Measurements from ENCODE around the gene NAGS.
"Not testable (repeated sequence)": the region's sequence is repeated elsewhere in the genome, so short reads cannot be mapped to it uniquely, and the experiment has no call there.

The NAGS gene

GRCh38 chr17:43972444-43973212 lies 31.8 kb upstream of the NAGS start:
- not testable (repeated sequence) for H3K4me3 ChIP-seq (ENCODE audit: low read length); H3K9ac ChIP-seq (ENCODE audit: low read length); H2AK5ac ChIP-seq (ENCODE audit: low read length); H3K4ac ChIP-seq (ENCODE audit: low read depth, low read length); H3K23ac ChIP-seq (ENCODE audit: low read length); H3K36me3 ChIP-seq (ENCODE audit: control insufficient read depth, insufficient read depth, low read length); H3K27ac ChIP-seq (ENCODE audit: low read depth, low read length); H2BK5ac ChIP-seq (ENCODE audit: low read length); H3K4me1 ChIP-seq (ENCODE audit: control insufficient read depth, low read depth, low read length); H3K18ac ChIP-seq (ENCODE audit: low read length); H3K79me2 ChIP-seq (ENCODE audit: control insufficient read depth, insufficient read depth, low read length); H3K79me1 ChIP-seq (ENCODE audit: low read length); H3K56ac ChIP-seq (ENCODE audit: low read length); H3K4me2 ChIP-seq (ENCODE audit: low read length); H4K5ac ChIP-seq (ENCODE audit: low read length); H2BK15ac ChIP-seq (replicated peaks; ENCODE audit: low read depth); DNase-seq; H4K8ac ChIP-seq (ENCODE audit: low read depth, low read length); H2BK120ac ChIP-seq (ENCODE audit: low read depth, low read length); H3K27me3 ChIP-seq (ENCODE audit: insufficient read depth, low read length, poor library complexity)
- no CpG with 5 or more reads among the region's 22 CpGs for WGBS (ENCODE audit: extremely low coverage, insufficient coverage, low lambda C conversion rate)

- no peak overlapping the region for H3K9ac ChIP-seq (ENCODE audit: low read length)
- no peak overlapping the region for H4K5ac ChIP-seq (ENCODE audit: low read length)
- H3K79me1 ChIP-seq (ENCODE audit: low read length), result no peaks in the 10 kb centered on the region
- no peak overlapping the region for H2BK15ac ChIP-seq (replicated peaks; ENCODE audit: low read depth)
- no peaks in the 10 kb centered on the region for H3K27me3 ChIP-seq (ENCODE audit: insufficient read depth, low read length, poor library complexity)
- no peaks in the 10 kb centered on the region for H3K4me1 ChIP-seq (ENCODE audit: control insufficient read depth, low read depth, low read length)
- no peak overlapping the region for H3K18ac ChIP-seq (ENCODE audit: low read length)
- no peak for DNase-seq
- WGBS (ENCODE audit: extremely low coverage, insufficient coverage, low lambda C conversion rate), result no CpG with 5 or more reads among the region's 14 CpGs
- H3K4me3 ChIP-seq (ENCODE audit: low read length), result no peak overlapping the region
- no peak overlapping the region for H2BK5ac ChIP-seq (ENCODE audit: low read length)
- no peak overlapping the region for H2BK120ac ChIP-seq (ENCODE audit: low read depth, low read length)
- no peak overlapping the region for H3K23ac ChIP-seq (ENCODE audit: low read length)
- H2AK5ac ChIP-seq (ENCODE audit: low read length), result no peak overlapping the region
- H3K27ac ChIP-seq (ENCODE audit: low read depth, low read length), result no peak overlapping the region
- no peaks in the 10 kb centered on the region for H3K79me2 ChIP-seq (ENCODE audit: control insufficient read depth, insufficient read depth, low read length)
- H3K4me2 ChIP-seq (ENCODE audit: low read length), result no peak overlapping the region
- H3K36me3 ChIP-seq (ENCODE audit: control insufficient read depth, insufficient read depth, low read length), result no peaks in the 10 kb centered on the region
- no peak overlapping the region for H3K56ac ChIP-seq (ENCODE audit: low read length)
- no peak overlapping the region for H3K4ac ChIP-seq (ENCODE audit: low read depth, low read length)
- H4K8ac ChIP-seq (ENCODE audit: low read depth, low read length), result no peak overlapping the region
These were observed 29.8 kb upstream of the NAGS start for GRCh38 chr17:43974382-43975266.

GRCh38 chr17:43975898-43976297 lies 28.5 kb upstream of the NAGS start:
- Histone ChIP-seq H3K79me2 (ENCODE audit: control insufficient read depth, insufficient read depth, low read length) (no peaks in the 10 kb centered on the region), H3K56ac (ENCODE audit: low read length) (no peak overlapping the region), H3K27me3 (ENCODE audit: insufficient read depth, low read length, poor library complexity) (no peaks in the 10 kb centered on the region), H2BK120ac (ENCODE audit: low read depth, low read length) (no peak overlapping the region), H3K9ac (ENCODE audit: low read length) (no peak overlapping the region), H3K4me3 (ENCODE audit: low read length) (no peak overlapping the region), H3K4me2 (ENCODE audit: low read length) (no peak overlapping the region), H3K18ac (ENCODE audit: low read length) (no peak overlapping the region), H3K79me1 (ENCODE audit: low read length) (no peaks in the 10 kb centered on the region), H4K8ac (ENCODE audit: low read depth, low read length) (no peak overlapping the region), H2AK5ac (ENCODE audit: low read length) (no peak overlapping the region), H4K5ac (ENCODE audit: low read length) (no peak overlapping the region), H3K23ac (ENCODE audit: low read length) (no peak overlapping the region), H3K27ac (ENCODE audit: low read depth, low read length) (no peak overlapping the region), H2BK15ac (replicated peaks; ENCODE audit: low read depth) (no peak overlapping the region), H2BK5ac (ENCODE audit: low read length) (no peak overlapping the region), H3K4me1 (ENCODE audit: control insufficient read depth, low read depth, low read length) (no peaks in the 10 kb centered on the region), H3K4ac (ENCODE audit: low read depth, low read length) (no peak overlapping the region), H3K36me3 (ENCODE audit: control insufficient read depth, insufficient read depth, low read length) (no peaks in the 10 kb centered on the region)
- no peak for DNase-seq
- no CpG with 5 or more reads among the region's 27 CpGs for WGBS (ENCODE audit: extremely low coverage, insufficient coverage, low lambda C conversion rate)

DNA sequence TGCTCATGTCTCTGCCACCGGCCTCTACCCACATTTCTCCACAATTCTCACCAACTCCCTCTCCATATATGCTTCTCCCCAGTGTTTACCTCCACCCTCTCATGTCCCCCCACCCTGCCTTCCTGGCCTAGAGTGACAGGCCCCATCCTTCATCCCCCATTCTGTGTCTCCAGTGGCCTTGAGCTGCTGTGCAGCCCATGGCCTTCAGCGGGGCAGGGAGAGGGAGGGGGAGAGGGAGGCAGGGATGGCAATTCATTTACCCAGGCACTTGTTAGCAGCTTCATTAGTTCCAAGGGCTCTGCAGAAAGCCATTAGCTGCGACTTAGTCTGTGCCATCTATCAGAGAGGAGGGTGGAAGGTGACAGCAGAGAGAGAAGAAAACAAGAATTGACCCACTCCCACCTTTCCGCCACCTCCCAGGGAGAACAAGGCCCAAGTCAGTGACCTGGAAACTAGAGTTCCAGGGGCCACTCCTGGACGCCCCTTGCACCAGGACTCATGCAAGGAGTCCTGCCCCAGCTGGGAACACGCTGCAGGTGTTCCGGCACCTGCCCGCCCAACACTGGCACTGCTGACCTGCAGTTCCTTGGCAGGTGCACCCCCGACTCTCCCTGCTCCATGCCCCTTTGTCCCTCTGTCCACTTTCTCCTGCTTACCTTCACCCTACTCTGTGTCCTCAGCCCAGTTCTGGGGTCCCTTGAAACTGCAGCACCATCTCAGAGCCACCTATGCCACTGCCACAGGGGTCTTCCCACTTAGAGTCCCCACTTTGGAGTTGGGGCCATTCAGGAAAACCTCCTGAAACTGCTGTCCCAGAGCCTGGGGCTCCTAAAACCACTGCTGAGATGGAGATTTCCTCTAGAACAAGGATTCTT lies 27.2 kb upstream of the NAGS start:
- H4K8ac ChIP-seq (ENCODE audit: low read depth, low read length), result no peak overlapping the region
- no peaks in the 10 kb centered on the region for H3K79me2 ChIP-seq (ENCODE audit: control insufficient read depth, insufficient read depth, low read length)
- no peak overlapping the region for H3K23ac ChIP-seq (ENCODE audit: low read length)
- H3K18ac ChIP-seq (ENCODE audit: low read length), result no peak overlapping the region
- no CpG with 5 or more reads among the region's 9 CpGs for WGBS (ENCODE audit: extremely low coverage, insufficient coverage, low lambda C conversion rate)
- H3K4me3 ChIP-seq (ENCODE audit: low read length), result no peak overlapping the region
- H3K9ac ChIP-seq (ENCODE audit: low read length), result no peak overlapping the region
- no peaks in the 10 kb centered on the region for H3K4me1 ChIP-seq (ENCODE audit: control insufficient read depth, low read depth, low read length)
- no peak overlapping the region for H3K4ac ChIP-seq (ENCODE audit: low read depth, low read length)
- DNase-seq, result no peak
- no peaks in the 10 kb centered on the region for H3K36me3 ChIP-seq (ENCODE audit: control insufficient read depth, insufficient read depth, low read length)
- H3K4me2 ChIP-seq (ENCODE audit: low read length), result no peak overlapping the region
- no peak overlapping the region for H2BK15ac ChIP-seq (replicated peaks; ENCODE audit: low read depth)
- no peaks in the 10 kb centered on the region for H3K27me3 ChIP-seq (ENCODE audit: insufficient read depth, low read length, poor library complexity)
- no peak overlapping the region for H2BK120ac ChIP-seq (ENCODE audit: low read depth, low read length)
- H3K56ac ChIP-seq (ENCODE audit: low read length), result no peak overlapping the region
- H3K27ac ChIP-seq (ENCODE audit: low read depth, low read length), result no peak overlapping the region
- H4K5ac ChIP-seq (ENCODE audit: low read length), result no peak overlapping the region
- no peak overlapping the region for H2AK5ac ChIP-seq (ENCODE audit: low read length)
- H3K79me1 ChIP-seq (ENCODE audit: low read length), result no peaks in the 10 kb centered on the region
- H2BK5ac ChIP-seq (ENCODE audit: low read length), result no peak overlapping the region

- H3K4ac ChIP-seq (ENCODE audit: low read depth, low read length), result no peak overlapping the region
- H3K36me3 ChIP-seq (ENCODE audit: control insufficient read depth, insufficient read depth, low read length), result no peaks in the 10 kb centered on the region
- no peaks in the 10 kb centered on the region for H3K79me1 ChIP-seq (ENCODE audit: low read length)
- no peak for DNase-seq
- H3K23ac ChIP-seq (ENCODE audit: low read length), result no peak overlapping the region
- no peak overlapping the region for H2AK5ac ChIP-seq (ENCODE audit: low read length)
- H3K27me3 ChIP-seq (ENCODE audit: insufficient read depth, low read length, poor library complexity), result peaks cover under 1% of the 10 kb centered on the region
- no peak overlapping the region for H4K5ac ChIP-seq (ENCODE audit: low read length)
- no peaks in the 10 kb centered on the region for H3K4me1 ChIP-seq (ENCODE audit: control insufficient read depth, low read depth, low read length)
- H3K79me2 ChIP-seq (ENCODE audit: control insufficient read depth, insufficient read depth, low read length), result no peaks in the 10 kb centered on the region
- WGBS (ENCODE audit: extremely low coverage, insufficient coverage, low lambda C conversion rate), result no CpG with 5 or more reads among the region's 2 CpGs
- H2BK5ac ChIP-seq (ENCODE audit: low read length), result no peak overlapping the region
- H3K56ac ChIP-seq (ENCODE audit: low read length), result no peak overlapping the region
- no peak overlapping the region for H3K27ac ChIP-seq (ENCODE audit: low read depth, low read length)
- no peak overlapping the region for H3K4me2 ChIP-seq (ENCODE audit: low read length)
- no peak overlapping the region for H2BK15ac ChIP-seq (replicated peaks; ENCODE audit: low read depth)
- no peak overlapping the region for H3K18ac ChIP-seq (ENCODE audit: low read length)
- no peak overlapping the region for H2BK120ac ChIP-seq (ENCODE audit: low read depth, low read length)
- no peak overlapping the region for H3K4me3 ChIP-seq (ENCODE audit: low read length)
- H4K8ac ChIP-seq (ENCODE audit: low read depth, low read length), result no peak overlapping the region
- H3K9ac ChIP-seq (ENCODE audit: low read length), result no peak overlapping the region
These were observed 26.3 kb upstream of the NAGS start for GRCh38 chr17:43978078-43978477.

Data from mesendoderm (in vitro differentiated cells).